NB4 (cell line): ENCODE results near the gene APOBR.

Experiments
- CTCF ChIP-seq: IDR thresholded peaks from one replicate; pipeline ENCODE4 v1.5.1; 2012; ENCODE audit warnings: low read depth, low read length
- MAX ChIP-seq: IDR thresholded peaks from 2 replicates; pipeline ENCODE4 v1.6.1; 2011; ENCODE audit warnings: low read depth, low read length
- MYC ChIP-seq: IDR thresholded peaks from 2 replicates; pipeline ENCODE4 v1.6.1; 2011; ENCODE audit warnings: low read depth, low read length
- POLR2A ChIP-seq: IDR thresholded peaks from 2 replicates; pipeline ENCODE4 v1.6.1; 2011; ENCODE audit warnings: mild to moderate bottlenecking; ENCODE audit not compliant: insufficient read length; ENCODE audit errors: extremely low read depth

- TF ChIP-seq CTCF: no peak
- TF ChIP-seq POLR2A: no peak
- TF ChIP-seq MAX: no peak
- no peak for TF ChIP-seq MYC
Observed at GRCh38 chr16:28513484-28514181, 19.2 kb downstream of the APOBR start.
